GM10248 (cell line): Measurements from ENCODE around the gene CDH24.

Experiments
- CTCF ChIA-PET: fragments of 300-600 bp; sonication (Branson Sonifier 250); formaldehyde crosslinking; extraction: SDS; loops from one replicate; lab custom pipeline; 2021; ENCODE audit warnings: antibody characterized with exemption; lab: Yijun Ruan, JAX
- POLR2A ChIA-PET: fragments of 350-650 bp; sonication (Branson Sonifier 250); formaldehyde crosslinking; extraction: SDS; loops from one replicate; lab custom pipeline; 2020; ENCODE audit warnings: antibody characterized with exemption; lab: Yijun Ruan, JAX
- DNase-seq: peaks from one replicate; pipeline ENCODE4 v3.0.0; 2012; ENCODE audit errors: extremely low spot score
- CTCF ChIP-seq: IDR thresholded peaks from 2 replicates; pipeline ENCODE4 v1.5.1; 2012; ENCODE audit warnings: mild to moderate bottlenecking, low read depth; ENCODE audit errors: extremely low read depth, missing control alignments, control extremely low read depth

CDH24 gene

GRCh38 chr14:23091294-23092225 lies 34.2 kb upstream of the CDH24 start:
- ChIA-PET CTCF (interaction anchor here (1.0 to 6.3 kb wide), 7 partner anchors 9 to 289 kb away, joined by 3 to 50 read pairs (median 7); partner anchors contain the start of gene CDH24), POLR2A (interaction anchor here (0.6 kb wide), 1 partner anchor 204 kb away, joined by 3 read pairs; no protein-coding TSS in a partner anchor)
- TF ChIP-seq CTCF: no peak
- no peak for DNase-seq

GRCh38 chr14:23090254-23090636 lies 32.9 kb upstream of the CDH24 start:
- no peak for TF ChIP-seq CTCF
- DNase-seq: no peak
- ChIA-PET POLR2A (no interaction called here), CTCF (interaction anchor here (0.8 to 6.3 kb wide), 9 partner anchors 9 to 290 kb away, joined by 3 to 50 read pairs (median 5); no protein-coding TSS in a partner anchor)

- ChIA-PET CTCF (interaction anchor here (0.8 to 6.3 kb wide), 9 partner anchors 9 to 290 kb away, joined by 3 to 50 read pairs (median 5); no protein-coding TSS in a partner anchor), POLR2A (no interaction called here)
- no peak for DNase-seq
- no peak for TF ChIP-seq CTCF
These were observed 32.4 kb upstream of the CDH24 start for GRCh38 chr14:23089498-23090253.

GRCh38 chr14:23086565-23086964 lies 29.2 kb upstream of the CDH24 start:
- ChIA-PET POLR2A (no interaction called here), CTCF (interaction anchor here (1.0 to 2.0 kb wide), 6 partner anchors 8 to 20 kb away, joined by 3 to 9 read pairs (median 6); partner anchors contain the start of genes ACIN1 and C14orf119)
- no peak for TF ChIP-seq CTCF
- no peak for DNase-seq

GRCh38 chr14:23085458-23085857 lies 28.1 kb upstream of the CDH24 start:
- TF ChIP-seq CTCF: no peak
- ChIA-PET CTCF (interaction anchor here (1.0 to 2.0 kb wide), 6 partner anchors 8 to 19 kb away, joined by 3 to 9 read pairs (median 6); partner anchors contain the start of genes ACIN1 and C14orf119), POLR2A (no interaction called here)
- DNase-seq: no peak

- CTCF ChIA-PET: interaction anchor here (1.0 to 8.1 kb wide), 5 partner anchors 9 to 23 kb away, joined by 3 to 79 read pairs (median 5); partner anchors contain the start of genes ACIN1 and CDH24
- no peak for TF ChIP-seq CTCF
- POLR2A ChIA-PET: interaction anchor here (1.3 kb wide), 1 partner anchor 15 kb away, joined by 3 read pairs; the partner anchor contains the start of gene C14orf119
- DNase-seq: no peak
These were observed 23.2 kb upstream of the CDH24 start for GRCh38 chr14:23080474-23080873.
